ENCODE results near the gene CUL3.
"Not testable (repeated sequence)": the region's sequence is repeated elsewhere in the genome, so short reads cannot be mapped to it uniquely, and the experiment has no call there.

CUL3 gene

DNA sequence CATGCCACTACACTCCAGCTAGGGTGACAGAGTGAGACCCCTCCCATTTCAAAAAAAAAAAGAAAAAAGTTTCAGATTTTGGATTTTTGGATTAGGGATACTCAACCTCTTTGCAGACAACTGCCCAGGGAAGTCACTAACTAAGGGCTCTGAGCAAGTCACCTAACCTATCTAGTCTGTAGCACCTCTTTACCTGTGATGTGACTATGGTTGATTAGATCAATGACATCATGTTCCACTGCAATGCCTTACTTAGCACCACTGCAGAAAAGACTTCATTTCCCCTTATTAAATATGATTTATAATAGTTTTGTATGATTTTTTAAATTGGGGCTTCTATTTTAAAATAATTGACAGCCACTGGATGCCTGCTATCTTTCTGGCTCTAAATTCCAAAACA lies 41.2 kb downstream of the CUL3 start:
- DNase-seq (ENCODE audit: low spot score) = no peak

DNA sequence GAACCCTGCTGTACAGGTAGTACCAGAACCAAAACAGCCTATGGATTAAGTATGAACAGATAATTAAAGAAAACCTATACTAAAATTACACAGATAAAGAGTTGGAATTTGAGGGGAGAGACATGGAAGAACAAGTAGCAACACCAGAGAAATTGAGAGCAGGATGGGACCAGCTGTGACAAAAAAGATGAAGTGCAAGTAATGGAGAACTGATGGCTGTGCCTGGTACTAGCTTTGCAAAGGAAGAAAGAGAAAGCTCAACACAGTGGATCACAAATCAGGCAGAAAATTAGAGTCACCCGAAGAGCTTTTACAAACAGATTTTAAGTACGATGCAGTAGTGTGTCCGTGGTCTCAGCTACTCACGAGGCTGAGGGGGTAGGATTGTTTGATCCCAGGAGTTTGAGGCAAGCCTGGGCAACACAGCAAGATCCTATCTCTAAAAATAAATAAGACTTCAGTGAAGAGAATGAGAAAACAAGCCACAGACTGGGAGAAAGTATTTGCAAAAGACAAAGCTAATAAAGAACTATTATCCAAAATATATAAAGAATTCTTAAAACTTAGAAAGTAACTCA lies 46.5 kb downstream of the CUL3 start:
- no peak for DNase-seq (ENCODE audit: low spot score)

DNA sequence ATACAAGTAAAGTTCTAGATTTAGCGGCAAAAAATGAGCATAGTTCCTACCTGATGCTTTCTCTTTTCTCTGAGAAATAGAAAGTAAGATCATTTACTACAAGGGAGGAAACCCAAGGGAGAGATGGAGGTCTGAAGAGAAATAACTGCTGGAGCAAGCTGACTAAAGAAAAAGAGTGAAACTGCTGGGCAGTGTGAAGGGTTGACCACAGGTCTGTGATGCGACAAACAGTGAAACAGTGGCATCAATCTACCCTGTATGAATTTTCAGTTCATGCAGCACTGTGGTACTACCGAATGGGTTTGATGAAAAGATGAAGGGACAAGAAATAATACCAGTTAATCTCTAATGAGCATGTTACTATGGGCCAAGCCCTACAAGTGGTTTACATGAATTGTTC lies 52.2 kb downstream of the CUL3 start:
- DNase-seq (ENCODE audit: low spot score) = no peak

DNA sequence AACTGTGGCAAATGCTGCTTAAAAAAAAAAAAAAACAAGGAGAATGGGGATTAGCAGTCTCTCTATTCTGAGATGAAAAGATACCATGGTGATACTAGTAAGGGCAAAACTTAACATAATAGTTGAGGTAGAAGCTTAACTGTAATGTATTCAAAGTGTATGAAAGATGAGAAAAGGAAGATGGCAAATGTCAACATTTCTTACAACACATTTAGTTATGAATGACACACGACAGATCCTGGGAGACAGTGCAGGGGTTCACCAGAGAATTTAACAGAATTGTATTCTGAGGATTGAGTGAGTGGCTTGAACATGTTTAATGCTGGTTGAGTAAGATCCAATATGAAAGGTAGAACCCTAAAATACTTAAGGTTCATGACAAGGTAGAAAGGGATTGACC lies 52.7 kb downstream of the CUL3 start:
- no peak for DNase-seq (ENCODE audit: low spot score)

DNA sequence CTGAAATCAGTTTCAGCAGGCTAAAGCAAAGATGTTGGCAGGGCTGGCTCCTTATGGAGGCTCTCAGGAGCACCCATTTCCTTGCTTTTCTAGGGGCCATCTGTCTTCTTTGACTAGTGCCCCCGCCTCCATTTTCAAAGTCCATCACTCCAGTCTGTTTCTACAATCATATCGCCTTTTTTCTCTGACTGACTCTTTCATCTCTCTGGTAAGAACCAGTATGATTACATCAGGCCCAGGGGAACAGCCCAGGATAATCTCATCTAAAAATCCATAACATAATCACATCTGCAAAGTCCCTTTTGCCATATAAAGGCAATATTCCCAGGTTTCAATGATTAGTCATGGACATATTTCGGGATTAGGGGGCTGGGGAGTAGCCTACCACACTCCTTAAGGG lies 57.0 kb downstream of the CUL3 start:
- no peak for DNase-seq (ENCODE audit: low spot score)

DNA sequence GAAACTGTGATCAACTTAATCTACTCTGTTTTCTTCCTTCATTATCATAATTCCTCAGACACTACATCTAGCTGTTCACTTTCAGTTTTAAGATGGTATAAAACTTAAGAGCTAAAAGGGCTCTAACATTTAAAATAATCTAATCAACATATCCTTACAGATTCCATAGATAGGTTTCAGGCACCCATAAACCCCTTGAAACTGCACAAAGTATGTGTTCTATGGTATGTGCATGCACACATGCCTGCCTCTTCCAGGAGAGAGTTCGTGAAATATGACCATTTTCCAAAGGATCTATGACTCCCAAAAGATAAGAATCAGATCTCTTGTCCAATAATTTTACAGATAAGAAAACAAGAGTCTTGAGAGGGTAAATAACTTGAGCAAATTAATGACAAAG lies 59.4 kb downstream of the CUL3 start:
- no peak for DNase-seq (ENCODE audit: low spot score)

DNA sequence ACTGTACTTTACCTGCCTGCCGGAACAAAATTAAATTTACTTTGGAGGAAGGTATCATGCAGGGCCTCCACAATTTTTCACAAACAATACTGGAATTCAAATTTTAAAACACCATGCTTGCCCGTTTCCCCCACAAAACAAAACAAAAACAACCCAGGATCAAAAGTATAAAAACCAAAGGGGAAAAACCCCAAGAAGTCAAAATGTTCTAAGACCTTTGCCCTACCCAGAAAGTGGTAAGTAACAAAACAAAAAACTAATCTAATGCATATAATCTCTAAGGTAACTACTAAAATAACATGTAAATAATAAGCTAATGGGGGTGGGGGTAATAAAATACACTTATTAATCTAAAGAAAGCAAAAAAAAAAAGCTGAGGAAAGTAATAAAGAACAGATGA lies 60.5 kb downstream of the CUL3 start:
- DNase-seq (ENCODE audit: low spot score) = no peak

DNA sequence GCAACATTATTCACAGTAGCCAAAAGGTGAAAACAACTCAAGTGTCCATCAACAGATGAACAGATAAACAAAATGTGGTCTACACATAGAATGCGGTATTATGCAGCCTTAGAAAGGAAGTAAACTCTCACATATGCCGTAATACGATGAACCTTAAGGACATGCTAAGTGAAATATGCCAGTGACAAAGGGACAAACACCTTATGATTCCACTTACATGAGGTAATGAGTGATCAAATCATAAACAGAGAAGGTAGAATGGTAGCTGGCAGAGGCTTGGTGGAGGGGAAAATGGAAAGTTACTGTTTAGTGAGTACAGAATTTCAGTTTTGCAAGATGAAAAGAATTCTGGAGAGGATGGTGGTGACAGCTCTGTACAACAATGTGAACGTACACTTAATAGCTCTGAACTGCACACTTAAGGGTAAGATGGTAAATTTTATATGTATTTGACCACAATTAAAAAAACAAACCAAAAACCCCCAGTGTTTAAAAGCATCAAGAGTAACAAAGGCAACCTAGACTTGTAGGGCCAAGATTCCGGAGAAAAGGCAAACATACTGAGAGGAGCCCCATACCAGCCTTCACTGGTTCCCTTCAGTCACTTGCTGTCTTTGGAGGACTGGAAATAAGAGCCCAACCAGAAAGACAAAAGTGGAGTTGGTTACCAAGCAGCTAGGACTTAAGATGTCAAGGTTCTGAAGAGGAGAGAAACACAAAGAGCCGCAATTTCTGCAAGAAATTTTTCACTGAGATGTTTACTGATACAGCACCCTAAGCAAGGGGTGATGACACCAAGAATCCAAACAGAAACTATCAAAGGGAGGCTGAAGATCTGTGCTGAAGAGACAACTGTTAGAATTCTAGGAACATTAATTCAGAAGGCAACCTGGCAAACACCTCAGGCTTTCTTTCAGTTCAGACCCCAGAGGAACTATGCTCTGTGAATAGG lies 61.3 kb downstream of the CUL3 start:
- no peak for DNase-seq (ENCODE audit: low spot score)

DNA sequence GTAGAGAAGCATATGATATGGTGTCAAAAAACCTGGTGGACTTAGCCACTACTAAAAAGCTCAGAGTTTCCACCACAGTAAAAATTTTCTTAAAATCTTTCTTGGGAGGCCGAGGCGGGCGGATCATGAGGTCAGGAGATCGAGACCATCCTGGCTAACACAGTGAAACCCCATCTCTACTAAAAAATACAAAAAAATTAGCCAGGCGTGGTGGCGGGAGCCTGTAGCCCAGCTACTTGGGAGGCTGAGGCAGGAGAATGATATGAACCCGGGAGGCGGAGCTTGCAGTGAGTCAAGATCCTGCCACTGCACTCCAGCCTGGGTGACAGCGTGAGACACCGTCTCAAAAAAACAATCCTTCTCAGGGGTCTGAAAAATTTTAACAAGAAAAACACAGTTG lies 62.7 kb downstream of the CUL3 start:
- DNase-seq (ENCODE audit: low spot score) = not testable (repeated sequence)

DNA sequence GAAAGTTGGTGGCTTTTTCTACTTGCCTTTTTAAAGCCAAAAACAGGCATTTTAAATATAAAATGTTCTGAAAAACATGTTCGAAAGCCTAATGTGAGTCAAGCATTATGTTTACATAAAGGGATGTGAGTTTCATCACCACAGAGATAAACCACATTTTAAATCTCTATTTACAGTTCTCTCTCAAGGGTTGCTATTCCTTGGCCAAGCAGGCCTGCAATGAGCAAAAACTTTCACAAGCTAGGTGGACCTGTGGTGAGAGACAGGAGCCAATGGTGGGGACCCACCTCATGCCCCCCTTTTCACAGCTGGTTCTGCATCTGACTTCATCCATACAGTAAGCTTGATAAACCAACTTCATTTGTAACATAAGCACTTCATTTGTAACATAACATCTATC lies 65.1 kb downstream of the CUL3 start:
- DNase-seq (ENCODE audit: low spot score) = no peak

DNA sequence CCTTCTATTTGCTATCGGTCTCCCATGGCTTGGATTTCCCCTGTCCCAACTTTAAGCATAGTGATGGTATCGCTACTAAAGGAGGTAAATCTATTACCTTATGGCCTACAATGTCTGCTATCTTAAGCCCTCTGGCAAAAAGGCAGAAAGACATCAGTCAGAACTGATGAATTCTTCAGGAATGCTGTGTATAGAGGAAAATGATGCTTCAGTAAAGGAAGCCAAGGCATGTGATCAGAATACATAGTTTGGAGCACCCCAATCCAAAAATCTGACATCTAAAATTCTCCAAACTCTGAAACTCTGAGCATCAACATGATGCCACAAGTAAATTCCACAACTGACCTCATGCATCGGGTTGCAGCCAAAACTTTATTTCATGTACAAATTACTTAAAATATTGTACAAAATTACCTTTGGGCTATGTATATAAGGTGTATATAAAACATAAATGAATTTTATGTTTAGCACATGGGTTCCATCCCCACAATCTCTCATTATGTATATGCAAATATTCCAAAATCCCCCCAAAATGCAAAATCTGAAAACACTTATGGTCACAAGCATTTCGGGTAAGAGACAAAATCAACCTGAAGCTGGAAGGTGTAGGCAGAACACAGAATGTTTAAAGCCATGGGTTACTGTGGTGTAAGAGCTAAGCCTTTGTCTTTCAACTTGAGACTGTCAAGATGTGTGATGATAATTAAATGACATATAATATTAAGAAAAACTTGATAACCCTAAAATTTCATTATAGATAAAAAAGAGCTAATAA lies 66.2 kb downstream of the CUL3 start:
- no peak for DNase-seq (ENCODE audit: low spot score)

DNA sequence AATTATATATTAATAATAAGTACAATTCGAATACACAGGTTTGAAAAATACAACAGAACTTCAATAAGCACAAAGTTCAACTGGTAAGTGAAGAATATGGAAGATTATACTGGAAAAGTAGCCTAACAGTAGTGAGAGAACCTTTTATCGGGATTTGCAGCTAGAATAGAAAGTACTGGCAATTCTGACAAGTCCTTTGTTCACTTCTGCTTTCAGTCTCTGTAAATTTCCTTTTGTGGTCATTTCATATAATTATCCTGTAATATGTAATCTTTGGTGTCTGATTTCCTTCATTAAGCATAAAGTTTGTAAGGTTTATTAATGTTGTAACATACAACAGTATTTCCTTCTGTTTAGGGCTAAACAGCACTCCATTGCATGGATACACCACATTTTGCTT lies 67.2 kb downstream of the CUL3 start:
- no peak for DNase-seq (ENCODE audit: low spot score)

DNA sequence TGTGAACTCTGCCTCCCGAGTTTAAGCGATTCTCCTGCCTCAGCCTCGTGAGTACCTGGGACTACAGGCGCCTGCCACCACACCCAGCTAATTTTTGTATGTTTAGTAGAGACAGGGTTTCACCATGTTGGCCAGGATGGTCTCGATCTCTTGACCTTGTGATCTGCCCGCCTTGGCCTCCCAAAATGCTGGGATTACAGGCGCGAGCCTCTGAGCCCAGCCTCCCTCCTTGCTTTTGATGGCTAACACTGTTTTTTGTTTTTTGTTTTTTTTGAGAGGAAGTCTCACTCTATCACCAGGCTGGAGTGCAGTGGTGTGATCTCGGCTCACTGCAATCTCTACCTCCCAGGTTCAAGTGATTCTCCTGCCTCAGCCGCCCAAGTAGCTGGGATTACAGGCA lies 68.8 kb downstream of the CUL3 start:
- not testable (repeated sequence) for DNase-seq (ENCODE audit: low spot score)

DNA sequence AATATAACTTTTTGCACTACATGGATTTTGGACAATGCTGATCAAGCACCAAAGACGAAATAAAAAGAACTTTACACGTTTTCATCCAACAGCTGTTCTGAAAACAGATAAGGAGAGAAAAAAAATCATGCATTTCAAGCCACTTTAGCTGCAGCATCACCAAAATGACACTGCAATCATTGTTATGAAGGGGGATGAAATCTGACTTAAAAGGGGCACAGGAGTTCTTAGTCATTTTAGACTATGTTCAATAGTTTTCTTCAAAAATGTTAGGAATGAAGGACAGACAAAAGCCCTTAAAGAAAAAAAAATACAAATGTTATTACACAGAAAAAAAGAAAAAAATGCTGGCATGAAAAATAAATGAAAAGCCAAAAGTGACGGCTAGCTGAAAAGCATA lies 71.2 kb downstream of the CUL3 start:
- DNase-seq (ENCODE audit: low spot score) = no peak

DNA sequence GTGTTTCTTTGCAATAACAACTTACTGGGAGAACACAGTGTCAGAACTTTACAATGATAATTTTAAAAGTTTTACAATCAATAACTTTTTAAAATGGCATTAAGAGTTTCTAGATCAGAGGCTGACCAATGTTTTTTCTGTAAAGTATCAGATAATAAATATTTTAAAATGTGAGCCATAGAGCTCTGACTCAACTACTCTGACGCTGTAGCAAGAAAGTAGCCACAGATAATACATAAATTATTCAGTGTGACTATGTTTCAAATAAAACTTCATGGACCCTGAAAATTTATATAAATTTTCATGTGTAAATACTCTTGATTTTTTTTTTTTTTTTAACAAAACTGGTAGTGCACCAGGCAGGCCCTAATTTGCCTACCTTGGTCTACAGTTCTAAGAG lies 77.4 kb downstream of the CUL3 start:
- DNase-seq (ENCODE audit: low spot score) = no peak

DNA sequence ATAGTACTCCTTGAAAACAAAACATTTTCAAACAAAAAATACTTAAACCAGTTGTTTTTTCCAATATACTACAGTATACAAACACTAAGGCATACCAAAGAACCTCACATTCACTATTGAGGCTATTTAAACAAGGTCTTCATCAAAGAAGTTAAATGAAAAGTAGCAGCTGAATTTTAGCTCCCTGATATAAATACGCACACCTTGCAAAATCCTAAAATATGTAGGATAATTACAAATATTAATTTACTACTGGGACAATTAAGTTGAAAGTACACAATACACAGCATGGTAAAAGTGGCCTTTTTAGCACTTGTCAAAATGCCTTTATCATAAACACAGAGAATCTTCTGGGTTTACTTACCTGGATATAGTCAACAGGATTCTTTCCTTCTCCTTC lies 78.7 kb downstream of the CUL3 start:
- no peak for DNase-seq (ENCODE audit: low spot score)

DNA sequence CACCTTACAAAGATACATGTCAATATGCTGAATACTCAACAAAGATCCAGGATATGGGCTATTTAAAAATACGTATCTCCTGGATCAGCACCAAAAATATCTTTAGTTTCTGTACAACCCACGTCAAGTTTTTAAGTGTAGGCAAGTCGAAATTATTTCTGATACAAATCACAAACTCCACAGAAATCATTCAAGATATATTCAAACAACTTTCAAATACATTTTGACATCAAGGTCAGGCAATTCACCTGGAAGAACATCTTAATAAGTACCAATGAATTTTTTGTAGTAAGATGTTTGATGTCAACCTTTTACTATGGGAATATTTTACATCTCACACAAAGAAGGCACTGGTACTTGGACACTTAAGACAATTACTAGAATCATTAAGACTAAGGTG lies 86.2 kb downstream of the CUL3 start:
- no peak for DNase-seq (ENCODE audit: low spot score)

DNA sequence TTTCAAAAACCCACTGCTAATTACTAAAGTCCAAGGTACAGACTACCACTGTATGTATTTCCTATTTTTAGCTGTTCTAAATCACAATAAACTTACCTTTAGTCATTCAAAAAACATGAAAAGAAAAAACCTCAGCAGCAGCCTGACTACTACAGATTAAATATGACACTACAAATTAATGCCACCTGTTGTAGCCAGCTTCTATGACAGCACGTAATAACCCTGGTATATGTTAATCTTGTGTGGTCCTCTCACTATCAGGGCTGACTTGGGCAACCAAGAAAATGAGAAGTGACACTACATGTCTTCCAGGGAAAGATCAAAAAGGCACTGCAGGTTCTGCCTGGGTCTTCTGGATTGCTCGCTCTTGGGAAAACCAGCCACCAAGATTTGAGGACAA lies 92.6 kb downstream of the CUL3 start:
- DNase-seq (ENCODE audit: low spot score) = no peak

DNA sequence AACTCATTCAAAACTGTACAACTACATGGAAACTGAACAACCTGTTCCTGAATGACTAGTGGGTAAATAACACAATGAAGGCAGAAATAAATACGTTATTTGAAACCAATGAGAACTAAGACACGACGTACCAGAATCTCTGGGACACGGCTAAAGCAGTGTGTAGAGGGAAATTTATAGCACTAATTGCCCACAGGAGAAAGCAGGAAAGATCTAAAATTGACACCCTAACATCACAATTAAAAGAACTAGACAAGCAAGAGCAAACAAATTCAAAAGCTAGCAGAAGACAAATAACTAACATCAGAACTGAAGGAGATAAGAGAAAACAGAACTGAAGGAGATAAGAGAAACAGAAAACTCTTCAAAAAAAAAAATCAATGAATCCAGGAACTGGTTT lies 97.2 kb downstream of the CUL3 start:
- DNase-seq (ENCODE audit: low spot score) = not testable (repeated sequence)

DNA sequence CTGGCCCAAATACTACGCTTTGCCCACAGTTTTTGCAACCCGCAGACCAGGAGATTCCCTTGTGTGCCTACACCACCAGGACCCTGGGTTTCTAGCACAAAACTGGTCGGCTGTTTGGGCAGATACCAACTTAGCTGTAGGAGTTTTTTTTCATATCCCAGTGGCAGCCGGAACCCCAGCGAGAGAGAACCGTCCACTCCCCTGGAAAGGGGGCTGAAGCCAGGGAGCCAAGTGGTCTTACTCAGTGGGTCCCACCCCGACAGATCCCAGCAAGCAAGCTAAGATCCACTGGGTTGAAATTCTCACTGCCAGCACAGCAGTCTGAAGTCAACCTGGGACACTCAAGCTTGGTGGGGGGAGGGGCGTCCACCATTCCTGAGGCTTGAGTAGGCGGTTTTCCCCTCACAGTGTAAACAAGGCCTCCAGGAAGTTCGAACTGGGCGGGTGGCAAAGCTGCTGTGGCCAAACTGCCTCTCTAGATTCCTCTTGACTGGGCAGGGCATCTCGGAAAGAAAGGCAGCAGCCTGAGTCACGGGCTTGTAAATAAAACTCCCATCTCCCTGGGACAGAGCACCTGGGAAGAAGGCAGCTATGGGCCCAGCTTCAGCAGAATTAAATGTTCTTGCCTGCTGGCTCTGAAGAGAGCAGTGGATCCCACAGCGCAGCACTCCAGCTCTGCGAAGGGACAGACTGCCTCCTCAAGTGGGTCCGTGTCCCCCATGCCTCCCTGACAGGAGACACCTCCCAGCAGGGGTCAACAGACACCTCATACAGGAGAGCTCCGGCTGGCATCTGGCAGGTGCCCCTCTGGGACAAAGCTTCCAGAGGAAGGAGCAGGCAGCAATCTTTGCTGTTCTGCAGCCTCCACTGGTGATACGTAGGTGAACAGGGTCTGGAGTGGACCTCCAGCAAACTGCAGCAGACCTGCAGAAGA lies 99.8 kb downstream of the CUL3 start:
- not testable (repeated sequence) for DNase-seq (ENCODE audit: low spot score)

DNA sequence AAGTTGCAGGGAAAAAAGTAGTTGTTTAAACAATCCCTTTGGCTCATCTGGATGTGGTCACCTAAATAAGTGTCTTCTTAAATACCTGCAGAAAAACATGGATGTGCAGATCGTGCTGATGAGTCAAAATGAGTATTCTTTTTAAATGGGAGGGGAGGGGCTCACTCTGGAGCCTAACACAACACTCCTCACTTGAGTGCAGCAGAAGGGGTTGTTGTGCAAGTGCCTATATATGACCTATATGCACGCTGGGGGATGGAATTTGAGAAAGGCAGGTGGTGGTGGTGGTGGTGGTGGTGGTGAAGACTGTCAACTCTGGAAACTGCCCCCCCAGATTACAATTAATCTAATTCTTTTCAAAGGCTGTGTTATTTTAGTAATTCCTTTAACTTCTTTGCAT lies 105.3 kb downstream of the CUL3 start:
- DNase-seq (ENCODE audit: low spot score) = no peak

DNA sequence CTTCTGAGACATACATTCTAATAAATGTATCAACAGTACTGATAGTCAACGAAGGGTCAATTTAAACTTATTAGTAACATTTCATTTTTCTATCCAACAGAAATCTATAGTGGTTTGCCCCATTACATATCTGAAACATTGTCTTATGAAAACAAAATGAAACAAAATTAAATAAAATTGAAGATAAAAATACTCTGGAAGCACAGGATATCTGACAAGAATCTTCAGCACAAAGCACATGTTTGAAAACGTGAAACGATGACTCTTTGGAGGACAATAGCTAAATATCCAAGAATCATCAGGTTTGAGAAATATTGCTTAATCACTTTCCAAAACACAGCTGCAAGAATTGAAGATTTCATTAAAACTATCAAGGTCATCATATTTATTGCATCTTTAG lies 112.3 kb downstream of the CUL3 start:
- no peak for DNase-seq (ENCODE audit: low spot score)

Data from Ammon's horn (tissue), 1 donor.